ENCODE measurements around the gene ADGRL3.

DNA sequence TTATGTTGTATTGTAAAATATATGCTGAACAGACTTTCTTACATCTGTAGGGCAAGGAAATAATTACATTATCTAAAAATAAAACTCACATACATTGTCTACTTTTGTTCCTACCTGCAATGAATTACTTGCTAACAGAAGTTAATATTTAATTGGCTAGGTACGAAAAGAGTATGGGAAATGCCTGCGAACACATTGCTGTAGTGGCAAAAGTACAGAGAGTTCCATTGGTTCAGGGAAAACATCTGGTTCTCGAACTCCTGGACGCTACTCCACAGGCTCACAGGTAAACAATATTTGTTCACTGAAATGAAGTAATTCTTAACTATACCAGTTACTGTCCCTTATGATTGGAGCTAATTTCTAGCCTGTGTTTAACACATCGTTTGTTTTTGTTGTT, 837.4 kb downstream of the ADGRL3 start:
- no peak for TF ChIP-seq CTCF (IDR thresholded peaks at IDR 0.05; ENCODE audit: low read length)
- TF ChIP-seq EZH2 (IDR thresholded peaks at IDR 0.05; ENCODE audit: borderline replicate concordance, low read length): no peak

All from OCI-LY1 (cell line).